HEK293T (cell line): ENCODE results near the gene CBFA2T3.

Experiments
- ARNT ChIP-seq: fragments of 450-650 bp; IDR thresholded peaks from 2 replicates; pipeline ENCODE4 v1.6.1; 2017; ENCODE audit warnings: mild to moderate bottlenecking
- CTBP1 ChIP-seq: fragments of 450-650 bp; IDR thresholded peaks from 2 replicates; pipeline ENCODE4 v1.6.1; 2016; ENCODE audit warnings: borderline replicate concordance
- FOXA1 ChIP-seq: fragments of 450-650 bp; IDR thresholded peaks from 2 replicates; pipeline ENCODE4 v1.6.1; 2016; ENCODE audit warnings: mild to moderate bottlenecking
- FOXK2 ChIP-seq: fragments of 450-650 bp; IDR thresholded peaks from 2 replicates; pipeline ENCODE4 v1.6.1; 2016; ENCODE audit warnings: mild to moderate bottlenecking
- FOXM1 ChIP-seq: fragments of 450-650 bp; IDR thresholded peaks from 2 replicates; pipeline ENCODE4 v1.6.1; 2017; ENCODE audit warnings: mild to moderate bottlenecking, borderline replicate concordance
- HDGF ChIP-seq: fragments of 450-650 bp; IDR thresholded peaks from 2 replicates; pipeline ENCODE4 v1.6.1; 2017; ENCODE audit warnings: antibody characterized with exemption, borderline replicate concordance
- L3MBTL2 ChIP-seq: fragments of 450-650 bp; conservative IDR thresholded peaks from 2 replicates; pipeline ENCODE4 v1.6.1; 2016; ENCODE audit warnings: mild to moderate bottlenecking
- LEF1 ChIP-seq: fragments of 450-650 bp; IDR thresholded peaks from 2 replicates; pipeline ENCODE4 v1.6.1; 2017; ENCODE audit warnings: mild to moderate bottlenecking, borderline replicate concordance
- NFRKB ChIP-seq: fragments of 450-650 bp; IDR thresholded peaks from 2 replicates; pipeline ENCODE4 v1.6.1; 2016; ENCODE audit warnings: mild to moderate bottlenecking, moderate library complexity
- PKNOX1 ChIP-seq: fragments of 450-650 bp; IDR thresholded peaks from 2 replicates; pipeline ENCODE4 v1.6.1; 2016
- SP1 ChIP-seq: fragments of 450-650 bp; IDR thresholded peaks from 2 replicates; pipeline ENCODE4 v1.6.1; 2017
- SUZ12 ChIP-seq: fragments of 450-650 bp; IDR thresholded peaks from 2 replicates; pipeline ENCODE4 v1.6.1; 2016; ENCODE audit warnings: mild to moderate bottlenecking
- TARDBP ChIP-seq: fragments of 450-650 bp; IDR thresholded peaks from 2 replicates; pipeline ENCODE4 v1.6.1; 2016
- ZNF384 ChIP-seq: fragments of 450-650 bp; IDR thresholded peaks from 2 replicates; pipeline ENCODE4 v1.6.1; 2016

GRCh38 chr16:89020925-89021595 lies 44.1 kb upstream of the CBFA2T3 start:
- TF ChIP-seq PKNOX1 (no peak), NFRKB (no peak), HDGF (no peak), LEF1 (no peak), FOXK2 (no peak), ZNF384 (no peak), FOXA1 (no peak), TARDBP (no peak), ARNT (no peak), SP1 (no peak), L3MBTL2 (no peak), SUZ12 (no peak), CTBP1 (no peak), FOXM1 (no peak)
